Neural progenitor cell (in vitro differentiated cells): ENCODE measurements around the gene SLX4. TPM values are rescaled to one million over a fixed set of nuclear protein-coding genes. Genes with fewer than 3 reads are reported as not detected.

ENCODE experiments used
- DNase-seq: peaks from one replicate; pipeline ENCODE4 v3.0.0-alpha.2; 2016; ENCODE audit warnings: low spot score
- H2AFZ ChIP-seq: fragments of 200-600 bp; sonication (generic); replicated peaks from 2 replicates; pipeline ENCODE4 v1.6.1; 2016; ENCODE audit warnings: antibody characterized with exemption
- H3F3A ChIP-seq: fragments of 200-600 bp; sonication (generic); 2 replicates; pipeline ENCODE4 v1.6.1; 2016; ENCODE audit warnings: antibody characterized with exemption, low read depth
- H3K27ac ChIP-seq: fragments of 200-600 bp; sonication (generic); 2 replicates; pipeline ENCODE4 v1.5.1; 2016; ENCODE audit warnings: mild to moderate bottlenecking
- H3K27me3 ChIP-seq: fragments of 200-600 bp; sonication (generic); 2 replicates; pipeline ENCODE4 v1.6.1; 2016; ENCODE audit warnings: mild to moderate bottlenecking, moderate library complexity
- H3K36me3 ChIP-seq: fragments of 200-600 bp; sonication (generic); 2 replicates; pipeline ENCODE4 v1.5.1; 2016
- H3K4me1 ChIP-seq: fragments of 200-600 bp; sonication (generic); 2 replicates; pipeline ENCODE4 v1.6.1; 2016; ENCODE audit warnings: mixed run types
- H3K4me2 ChIP-seq: fragments of 200-600 bp; sonication (generic); 2 replicates; pipeline ENCODE4 v1.6.1; 2016
- H3K4me3 ChIP-seq: fragments of 200-600 bp; sonication (generic); 2 replicates; pipeline ENCODE4 v1.5.1; 2016
- H3K79me2 ChIP-seq: fragments of 200-600 bp; sonication (generic); 2 replicates; pipeline ENCODE4 v1.6.1; 2016; ENCODE audit warnings: low read depth
- H3K9ac ChIP-seq: fragments of 200-600 bp; sonication (generic); 2 replicates; pipeline ENCODE4 v1.6.1; 2016
- H3K9me3 ChIP-seq: fragments of 200-600 bp; sonication (generic); 2 replicates; pipeline ENCODE4 v1.5.1; 2016; ENCODE audit warnings: low read depth
- H4K20me1 ChIP-seq: fragments of 200-600 bp; sonication (generic); 2 replicates; pipeline ENCODE4 v1.6.1; 2016; ENCODE audit warnings: low read depth
- H3K27ac Mint-ChIP-seq: 3 replicates; pipeline ENCODE4 v1.8.0; 2021; ENCODE audit warnings: mixed read lengths
- H3K27me3 Mint-ChIP-seq: 2 replicates; pipeline ENCODE4 v1.8.0; 2022; ENCODE audit warnings: low read depth, mild to moderate bottlenecking, inconsistent platforms, moderate library complexity, mixed read lengths; ENCODE audit not compliant: insufficient read depth
- H3K36me3 Mint-ChIP-seq: 3 replicates; pipeline ENCODE4 v1.8.0; 2021; ENCODE audit warnings: mixed read lengths
- H3K4me1 Mint-ChIP-seq: 3 replicates; pipeline ENCODE4 v1.8.0; 2021; ENCODE audit warnings: mixed read lengths
- H3K4me3 Mint-ChIP-seq: 3 replicates; pipeline ENCODE4 v1.8.0; 2021; ENCODE audit warnings: mild to moderate bottlenecking, moderate library complexity, mixed read lengths
- H3K9me3 Mint-ChIP-seq: 3 replicates; pipeline ENCODE4 v1.8.0; 2020; ENCODE audit warnings: mixed read lengths
- EZH2 ChIP-seq: fragments of 200-600 bp; sonication (generic); IDR thresholded peaks from 2 replicates; pipeline ENCODE4 v1.6.1; 2017; ENCODE audit warnings: antibody characterized with exemption, mild to moderate bottlenecking, moderate library complexity
- EZH2phosphoT487 ChIP-seq: fragments of 200-600 bp; sonication (generic); IDR thresholded peaks from 2 replicates; pipeline ENCODE4 v1.6.1; 2017; ENCODE audit warnings: antibody characterized with exemption
- total RNA-seq: library from RNA; depleted of rRNA; stranded (reverse); fragments of >200 nt; gene quantifications from 2 replicates; pipeline ENCODE4 v1.2.3, GENCODE V29; 2015; ENCODE audit warnings: low replicate concordance
- TF ChIP-seq, protein P1 (sequence below): fragments of 200-600 bp; sonication (generic); IDR thresholded peaks from 2 replicates; pipeline ENCODE4 v1.5.1; 2017; ENCODE audit warnings: antibody characterized with exemption, mild to moderate bottlenecking

Gene SLX4
- total RNA-seq, 1 donor from 2014 or later = 7.7 TPM

GRCh38 chr16:3532741-3533140, 78.7 kb downstream of the SLX4 start:
- Mint-ChIP-seq H3K27ac (no peak overlapping the region), H3K9me3 (peaks cover under 1% of the 10 kb centered on the region), H3K4me3 (no peak overlapping the region), H3K27me3 (peaks cover 2% of the 10 kb centered on the region), H3K36me3 (peaks cover 39% of the 10 kb centered on the region), H3K4me1 (no peaks in the 10 kb centered on the region)
- no peak overlapping the region for H3K9ac ChIP-seq
- DNase-seq = no peak
- TF ChIP-seq, protein P1, sequence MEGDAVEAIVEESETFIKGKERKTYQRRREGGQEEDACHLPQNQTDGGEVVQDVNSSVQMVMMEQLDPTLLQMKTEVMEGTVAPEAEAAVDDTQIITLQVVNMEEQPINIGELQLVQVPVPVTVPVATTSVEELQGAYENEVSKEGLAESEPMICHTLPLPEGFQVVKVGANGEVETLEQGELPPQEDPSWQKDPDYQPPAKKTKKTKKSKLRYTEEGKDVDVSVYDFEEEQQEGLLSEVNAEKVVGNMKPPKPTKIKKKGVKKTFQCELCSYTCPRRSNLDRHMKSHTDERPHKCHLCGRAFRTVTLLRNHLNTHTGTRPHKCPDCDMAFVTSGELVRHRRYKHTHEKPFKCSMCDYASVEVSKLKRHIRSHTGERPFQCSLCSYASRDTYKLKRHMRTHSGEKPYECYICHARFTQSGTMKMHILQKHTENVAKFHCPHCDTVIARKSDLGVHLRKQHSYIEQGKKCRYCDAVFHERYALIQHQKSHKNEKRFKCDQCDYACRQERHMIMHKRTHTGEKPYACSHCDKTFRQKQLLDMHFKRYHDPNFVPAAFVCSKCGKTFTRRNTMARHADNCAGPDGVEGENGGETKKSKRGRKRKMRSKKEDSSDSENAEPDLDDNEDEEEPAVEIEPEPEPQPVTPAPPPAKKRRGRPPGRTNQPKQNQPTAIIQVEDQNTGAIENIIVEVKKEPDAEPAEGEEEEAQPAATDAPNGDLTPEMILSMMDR = no peak
- TF ChIP-seq EZH2phosphoT487 (no peak), EZH2 (no peak)
- H4K20me1 ChIP-seq = no peaks in the 10 kb centered on the region
- H3K4me2 ChIP-seq = no peak overlapping the region
- no peak overlapping the region for H3K27ac ChIP-seq
- H3K4me3 ChIP-seq = no peak overlapping the region
- no peaks in the 10 kb centered on the region for H3K4me1 ChIP-seq
- peaks cover 6% of the 10 kb centered on the region for H3K36me3 ChIP-seq
- no peaks in the 10 kb centered on the region for H3K9me3 ChIP-seq
- no peaks in the 10 kb centered on the region for H3K27me3 ChIP-seq
- no peak overlapping the region for H2AFZ ChIP-seq
- peaks cover 7% of the 10 kb centered on the region for H3F3A ChIP-seq
- no peaks in the 10 kb centered on the region for H3K79me2 ChIP-seq

Other genes starting within 250 kb of the SLX4 start
- 15.8 and 19.3 TPM in 2 replicates for gene ZSCAN32, start 210.6 kb downstream of the SLX4 start, total RNA-seq
- gene ZNF174, start 210.4 kb downstream of the SLX4 start, total RNA-seq = 9.9 and 17.8 TPM in 2 replicates
- 1.4 and 2.2 TPM in 2 replicates for gene ZNF597, start 168.1 kb downstream of the SLX4 start, total RNA-seq
- 14.8 and 21.3 TPM in 2 replicates for gene NAA60, start 167.9 kb downstream of the SLX4 start, total RNA-seq
- gene C16orf90, start 116.1 kb downstream of the SLX4 start, total RNA-seq = not detected in 2 replicates
- gene CLUAP1, start 110.6 kb downstream of the SLX4 start, total RNA-seq = 26.7 and 40.8 TPM in 2 replicates
- 0.25 TPM in 1 of 2 replicates, not detected in the other for gene NLRC3, start 34.2 kb downstream of the SLX4 start, total RNA-seq
- gene DNASE1, start 43.1 kb upstream of the SLX4 start, total RNA-seq = 22.8 and 33.0 TPM in 2 replicates
- gene TRAP1, start 105.9 kb upstream of the SLX4 start, total RNA-seq = 119 and 150 TPM in 2 replicates